NCI-H526 (cell line): ENCODE measurements around the gene SMYD3.

Source experiments
- DNase-seq, 2 experiments: peaks; one replicate each; lab custom pipeline; 2025; lab: John Stamatoyannopoulos, UW

Gene SMYD3

GRCh38 chr1:246147524-246148461 is 359.3 kb downstream of the SMYD3 start:
- no peak for DNase-seq

- DNase-seq: no peak
These were observed 360.1 kb downstream of the SMYD3 start for GRCh38 chr1:246146804-246147523.

- DNase-seq: no peak
These were observed 361.2 kb downstream of the SMYD3 start for GRCh38 chr1:246145900-246146299.

GRCh38 chr1:246144931-246145330 is 362.1 kb downstream of the SMYD3 start:
- DNase-seq: no peak

GRCh38 chr1:246142320-246142893 is 364.7 kb downstream of the SMYD3 start:
- DNase-seq: no peak

GRCh38 chr1:246141306-246141705 is 365.8 kb downstream of the SMYD3 start:
- no peak for DNase-seq

GRCh38 chr1:246139745-246140182 is 367.3 kb downstream of the SMYD3 start:
- DNase-seq: no peak

GRCh38 chr1:246138781-246139180 is 368.3 kb downstream of the SMYD3 start:
- DNase-seq: no peak

- DNase-seq: no peak
These were observed 370.6 kb downstream of the SMYD3 start for GRCh38 chr1:246136477-246136876.

- DNase-seq: peak in 1 of 2 experiments; percentile 10
These were observed 372.3 kb downstream of the SMYD3 start for GRCh38 chr1:246134789-246135188.

GRCh38 chr1:246131095-246131494 is 376.0 kb downstream of the SMYD3 start:
- no peak for DNase-seq

- DNase-seq: no peak
These were observed 378.5 kb downstream of the SMYD3 start for GRCh38 chr1:246128494-246129069.

- no peak for DNase-seq
These were observed 380.5 kb downstream of the SMYD3 start for GRCh38 chr1:246126580-246126979.

- no peak for DNase-seq
These were observed 385.0 kb downstream of the SMYD3 start for GRCh38 chr1:246122071-246122470.

GRCh38 chr1:246121533-246121932 is 385.5 kb downstream of the SMYD3 start:
- no peak for DNase-seq

GRCh38 chr1:246117066-246117791 is 389.9 kb downstream of the SMYD3 start:
- peak in 1 of 2 experiments; percentile 51 for DNase-seq

- no peak for DNase-seq
These were observed 392.7 kb downstream of the SMYD3 start for GRCh38 chr1:246114369-246114768.

GRCh38 chr1:246113555-246114095 is 393.5 kb downstream of the SMYD3 start:
- no peak for DNase-seq

- DNase-seq: no peak
These were observed 395.5 kb downstream of the SMYD3 start for GRCh38 chr1:246111570-246111969.

GRCh38 chr1:246110343-246111219 is 396.5 kb downstream of the SMYD3 start:
- no peak for DNase-seq
